HG03378 (cell line): ENCODE data around the gene ME1.
A peak's percentile ranks its signal among the peaks of the same experiment; 100 is the strongest.
"Not testable (repeated sequence)": the region's sequence is repeated elsewhere in the genome, so short reads cannot be mapped to it uniquely, and the experiment has no call there.

Source experiments
- ATAC-seq: cut with Tn5 transposase; IDR thresholded peaks from one replicate; pipeline ENCODE4 v1.9.1; 2021; ENCODE audit warnings: mild to moderate bottlenecking, moderate library complexity; ENCODE audit not compliant: unreplicated experiment

Gene ME1

DNA sequence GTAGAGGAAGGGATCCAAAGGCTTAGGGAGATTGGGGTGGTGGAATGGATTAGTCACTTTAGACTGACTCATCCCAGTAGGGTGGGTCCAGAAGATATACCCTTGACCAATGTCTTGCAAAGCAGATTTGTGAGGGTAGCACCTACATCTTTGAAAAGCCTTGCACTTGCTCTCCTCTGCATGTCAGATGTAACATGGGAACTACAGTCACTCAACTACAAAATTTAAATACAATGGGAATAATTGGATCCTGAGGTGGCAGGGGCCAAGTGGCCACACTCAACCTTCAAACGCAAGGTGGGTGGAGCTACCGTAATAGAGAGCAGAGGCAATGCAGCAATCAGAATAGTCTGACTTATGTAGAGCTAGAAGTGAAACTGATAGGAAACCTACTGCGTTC is 71.2 kb downstream of the ME1 start:
- no peak for ATAC-seq

- no peak for ATAC-seq
Observed at GRCh38 chr6:83354747-83355146, 76.1 kb downstream of the ME1 start.

DNA sequence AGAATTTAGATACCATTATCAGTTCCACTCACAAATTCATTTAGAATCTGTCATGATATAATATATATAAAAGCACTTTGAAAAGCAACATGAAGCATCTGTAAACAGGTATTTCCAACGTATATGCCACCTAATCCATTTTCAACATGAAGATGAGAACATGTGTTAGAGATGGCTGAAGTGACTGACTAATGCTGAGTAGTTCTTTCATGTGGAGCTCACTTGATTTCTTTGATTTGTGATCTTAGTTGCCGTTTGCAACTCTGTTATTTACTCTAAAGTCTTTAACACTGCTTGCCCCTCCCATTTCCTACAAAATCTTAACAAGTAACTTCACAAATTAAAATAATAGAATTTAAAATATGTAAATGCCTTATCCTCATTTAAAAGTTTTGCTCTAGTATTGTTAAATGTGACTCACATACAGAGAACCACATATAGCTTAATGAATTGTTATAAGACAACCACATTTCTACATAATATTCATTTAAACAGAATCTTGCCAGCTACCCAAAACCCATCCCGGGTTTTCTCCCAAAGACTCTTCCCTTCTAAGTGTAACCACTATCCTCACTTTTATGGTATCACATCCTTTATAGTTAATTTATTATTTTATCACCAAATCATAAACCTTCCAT is 78.3 kb downstream of the ME1 start:
- no peak for ATAC-seq

DNA sequence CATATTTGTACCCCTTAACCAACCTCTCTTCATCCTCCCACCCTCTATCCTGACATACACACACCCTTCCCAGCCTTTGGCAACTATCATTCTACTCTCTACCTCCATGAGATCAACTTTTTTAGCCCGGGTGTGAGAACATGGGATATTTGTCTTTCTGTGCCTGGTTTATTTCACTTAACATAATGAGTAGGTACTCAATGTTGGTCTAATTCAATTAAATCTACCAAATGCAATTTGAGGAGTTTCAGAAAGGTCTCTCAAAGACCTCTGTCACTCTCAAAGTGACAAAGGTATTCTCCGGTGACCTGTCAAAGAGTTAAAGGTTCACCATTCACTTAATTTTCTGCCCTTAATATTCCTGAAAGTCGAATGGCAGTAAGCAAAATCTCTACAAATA is 87.7 kb downstream of the ME1 start:
- no peak for ATAC-seq

DNA sequence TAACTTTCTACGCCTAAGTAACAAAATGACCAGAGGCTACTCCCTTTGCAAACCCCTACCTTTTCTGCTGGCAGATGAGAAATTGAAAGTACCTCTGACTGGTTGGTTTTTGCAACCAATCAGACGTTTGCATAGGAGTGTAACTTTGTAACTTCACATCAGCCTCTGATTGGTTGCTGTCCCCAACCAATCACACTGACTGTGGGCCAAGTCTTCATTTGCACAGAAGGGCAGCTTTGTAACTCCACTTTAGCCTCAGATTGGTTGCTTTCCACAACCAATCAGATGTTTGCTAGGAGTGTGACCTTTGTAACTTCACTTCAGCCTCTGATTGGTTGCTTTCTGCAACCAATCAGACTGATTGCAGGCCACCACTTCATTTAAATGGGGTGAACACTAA is 89.1 kb downstream of the ME1 start:
- ATAC-seq: no peak

DNA sequence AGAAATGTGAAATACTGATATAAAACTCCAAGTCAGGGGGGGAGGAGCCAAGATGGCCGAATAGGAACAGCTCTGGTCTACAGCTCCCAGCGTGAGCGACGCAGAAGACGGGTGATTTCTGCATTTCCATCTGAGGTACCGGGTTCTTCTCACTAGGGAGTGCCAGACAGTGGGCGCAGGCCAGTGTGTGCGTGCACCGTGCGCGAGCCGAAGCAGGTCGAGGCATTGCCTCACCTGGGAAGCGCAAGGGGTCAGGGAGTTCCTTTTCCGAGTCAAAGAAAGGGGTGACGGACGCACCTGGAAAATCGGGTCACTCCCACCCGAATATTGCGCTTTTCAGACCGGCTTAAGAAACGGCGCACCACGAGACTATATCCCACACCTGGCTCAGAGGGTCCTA is 96.9 kb downstream of the ME1 start:
- ATAC-seq: not testable (repeated sequence)

DNA sequence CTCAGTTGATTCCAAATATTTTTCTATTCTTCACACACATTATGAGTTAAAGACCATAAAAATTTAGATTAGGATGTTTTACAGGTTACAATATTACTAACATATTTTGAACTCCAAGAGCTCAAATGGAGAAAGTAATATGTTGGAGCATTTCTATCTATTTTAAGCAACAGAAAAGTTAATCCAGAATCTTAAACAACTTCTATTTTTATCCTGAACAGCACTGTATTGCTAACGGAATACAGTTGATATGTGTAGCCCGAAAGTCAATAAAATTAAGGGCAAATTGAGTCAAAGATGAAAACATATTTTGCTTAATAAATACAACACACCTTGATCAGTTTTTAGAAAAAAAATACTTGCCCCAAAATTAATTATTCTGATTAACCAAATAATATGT is 97.4 kb downstream of the ME1 start:
- no peak for ATAC-seq

GRCh38 chr6:83314693-83315092 is 116.2 kb downstream of the ME1 start:
- no peak for ATAC-seq

GRCh38 chr6:83313882-83314281 is 117.0 kb downstream of the ME1 start:
- ATAC-seq: no peak

DNA sequence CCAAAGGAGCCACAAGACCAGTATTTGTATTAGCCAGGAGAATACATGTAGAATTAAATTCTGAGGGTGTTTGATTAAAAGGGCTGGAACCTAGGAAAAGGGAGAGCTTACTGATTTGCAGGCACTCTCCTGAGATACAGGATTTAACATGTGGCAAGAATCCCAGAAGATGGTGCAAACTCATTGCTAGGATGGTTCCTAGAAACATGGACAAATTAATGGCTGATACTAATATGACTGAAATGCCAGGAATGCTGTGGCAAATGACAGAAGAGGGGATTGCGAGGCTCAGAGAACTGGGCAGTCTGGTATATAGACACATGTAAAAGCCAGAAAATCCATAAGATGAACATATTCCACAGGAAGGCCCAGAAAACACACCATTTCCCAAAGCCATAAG is 119.6 kb downstream of the ME1 start:
- no peak for ATAC-seq

- ATAC-seq: no peak
Observed at GRCh38 chr6:83310046-83310445, 120.8 kb downstream of the ME1 start.

DNA sequence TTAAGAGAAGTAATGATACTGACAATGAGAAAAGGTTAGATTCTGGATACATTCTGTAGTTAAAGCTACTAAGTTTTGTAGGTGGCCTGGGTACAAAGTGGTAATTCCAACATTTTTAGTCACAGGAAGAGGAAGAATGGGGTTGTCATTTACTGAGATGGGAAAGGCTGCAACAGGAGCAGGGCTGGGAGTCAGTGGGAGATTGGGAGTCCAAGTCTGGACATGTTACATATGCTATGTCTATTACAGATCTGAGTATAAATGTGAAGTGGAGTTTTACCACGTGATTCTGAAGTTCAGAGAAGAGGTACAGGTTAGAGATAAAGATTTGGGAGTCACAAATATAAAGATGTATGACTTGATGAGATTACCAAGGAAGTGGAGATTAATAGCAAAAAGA is 121.5 kb downstream of the ME1 start:
- ATAC-seq: no peak

GRCh38 chr6:83308833-83309232 is 122.0 kb downstream of the ME1 start:
- no peak for ATAC-seq

GRCh38 chr6:83307849-83308248 is 123.0 kb downstream of the ME1 start:
- no peak for ATAC-seq

GRCh38 chr6:83303426-83303825 is 127.4 kb downstream of the ME1 start:
- ATAC-seq: no peak

- ATAC-seq: no peak
Observed at GRCh38 chr6:83294676-83295075, 136.2 kb downstream of the ME1 start.

- ATAC-seq: peak; percentile 96
Observed at GRCh38 chr6:83292900-83293843, 137.7 kb downstream of the ME1 start.

DNA sequence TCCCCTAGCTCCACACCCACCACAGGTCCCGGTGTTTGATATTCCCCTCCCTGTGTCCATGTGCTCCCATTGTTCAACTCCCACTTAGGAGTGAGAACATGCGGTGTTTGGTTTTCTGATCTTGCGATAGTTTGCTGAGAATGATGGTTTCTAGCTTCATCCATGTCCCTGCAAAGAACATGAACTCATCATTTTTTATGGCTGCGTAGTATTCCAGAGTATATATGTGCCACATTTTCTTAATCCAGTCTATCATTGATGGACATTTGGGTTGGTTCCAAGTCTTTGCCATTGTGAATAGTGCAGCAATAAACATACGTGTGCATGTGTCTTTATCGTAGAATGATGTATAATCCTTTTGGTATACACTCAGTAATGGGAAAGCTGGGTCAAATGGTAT is 143.6 kb downstream of the ME1 start:
- ATAC-seq: not testable (repeated sequence)

GRCh38 chr6:83285917-83286316 is 144.9 kb downstream of the ME1 start:
- ATAC-seq: no peak

- ATAC-seq: no peak
Observed at GRCh38 chr6:83273596-83273995, 157.3 kb downstream of the ME1 start.

GRCh38 chr6:83270971-83271719 is 159.7 kb downstream of the ME1 start:
- ATAC-seq: peak; percentile 91

DNA sequence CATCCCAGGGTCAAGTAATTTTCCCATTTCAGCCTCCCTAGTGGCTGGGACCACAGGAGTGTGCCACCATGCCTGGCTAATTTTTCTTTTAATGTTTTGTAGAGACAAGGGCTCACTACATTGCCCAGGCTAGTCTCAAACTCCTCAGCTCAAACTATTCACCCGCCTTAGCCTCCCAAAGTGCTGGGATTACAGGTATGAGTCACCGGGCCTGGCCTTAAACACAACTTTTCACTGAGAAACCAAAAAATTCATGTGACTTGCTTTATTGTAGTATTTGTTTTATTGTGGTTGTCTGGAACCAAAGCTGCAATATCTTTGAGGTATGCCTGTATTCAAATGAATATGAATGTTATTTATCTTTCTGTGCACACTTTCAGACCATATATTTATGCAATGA is 165.5 kb downstream of the ME1 start:
- ATAC-seq: no peak
